NCI-H187 treated with DMSO at 0.1 percent for 48 hours (cell line): ENCODE measurements around the gene KRT82.

Experiments
- DNase-seq: peaks from one replicate; lab custom pipeline; 2025; lab: John Stamatoyannopoulos, UW

KRT82 gene

GRCh38 chr12:52382854-52383253 is 23.3 kb downstream of the KRT82 start:
- no peak for DNase-seq

- DNase-seq, result no peak
These were observed 24.9 kb downstream of the KRT82 start for GRCh38 chr12:52381206-52381605.

GRCh38 chr12:52380271-52380694 is 25.9 kb downstream of the KRT82 start:
- no peak for DNase-seq

GRCh38 chr12:52379536-52379935 is 26.6 kb downstream of the KRT82 start:
- DNase-seq, result no peak

GRCh38 chr12:52378091-52378490 is 28.0 kb downstream of the KRT82 start:
- DNase-seq, result no peak

- no peak for DNase-seq
These were observed 28.9 kb downstream of the KRT82 start for GRCh38 chr12:52377266-52377665.

GRCh38 chr12:52372216-52373154 is 33.6 kb downstream of the KRT82 start:
- peak; percentile 39 for DNase-seq

GRCh38 chr12:52371716-52372115 is 34.4 kb downstream of the KRT82 start:
- no peak for DNase-seq

- no peak for DNase-seq
These were observed 35.1 kb downstream of the KRT82 start for GRCh38 chr12:52370926-52371608.

GRCh38 chr12:52369809-52370208 is 36.3 kb downstream of the KRT82 start:
- no peak for DNase-seq

GRCh38 chr12:52369211-52369610 is 36.9 kb downstream of the KRT82 start:
- no peak for DNase-seq

- no peak for DNase-seq
These were observed 37.6 kb downstream of the KRT82 start for GRCh38 chr12:52368508-52368907.

- no peak for DNase-seq
These were observed 38.3 kb downstream of the KRT82 start for GRCh38 chr12:52367876-52368275.

- no peak for DNase-seq
These were observed 39.2 kb downstream of the KRT82 start, which contains the start of gene KRT85 for GRCh38 chr12:52366738-52367485. KRT85 (minus strand) TSS chr12:52367481; CDS start chr12:52367405, 76 bp downstream.

GRCh38 chr12:52364901-52365489 is 41.1 kb downstream of the KRT82 start:
- DNase-seq, result no peak

GRCh38 chr12:52364061-52364460 is 42.1 kb downstream of the KRT82 start:
- DNase-seq, result no peak

GRCh38 chr12:52363111-52363679 is 42.9 kb downstream of the KRT82 start:
- no peak for DNase-seq

- DNase-seq, result no peak
These were observed 43.9 kb downstream of the KRT82 start for GRCh38 chr12:52362118-52362726.

GRCh38 chr12:52361553-52361952 is 44.6 kb downstream of the KRT82 start:
- DNase-seq, result no peak

GRCh38 chr12:52360663-52361271 is 45.4 kb downstream of the KRT82 start:
- DNase-seq, result no peak
